SU-DHL-6 (cell line): ENCODE measurements around the gene RAPGEF4.

Experiments used
- H2AFZ ChIP-seq: fragments of 200-600 bp; sonication (generic); 2 replicates; pipeline ENCODE4 v1.6.1; 2014; ENCODE audit warnings: low read depth, mild to moderate bottlenecking, moderate library complexity, mixed read lengths, antibody characterized with exemption, low read length; ENCODE audit not compliant: severe bottlenecking
- H3F3A ChIP-seq: fragments of 200-600 bp; shearing (Covaris generic); 2 replicates; pipeline ENCODE4 v1.6.0; 2016; ENCODE audit warnings: antibody characterized with exemption, mild to moderate bottlenecking; ENCODE audit not compliant: insufficient read depth
- H3K27ac ChIP-seq: fragments of 200-600 bp; sonication (generic); 2 replicates; pipeline ENCODE4 v1.5.1; 2016; ENCODE audit warnings: low read depth, mild to moderate bottlenecking, low read length, moderate library complexity, mixed read lengths
- H3K27me3 ChIP-seq: fragments of 200-600 bp; sonication (generic), shearing (Covaris generic); 2 replicates; pipeline ENCODE4 v1.6.0; 2014; ENCODE audit warnings: mild to moderate bottlenecking, low read length
- H3K36me3 ChIP-seq: fragments of 200-600 bp; sonication (generic); 2 replicates; pipeline ENCODE4 v1.6.1; 2014; ENCODE audit warnings: mild to moderate bottlenecking, low read length, mixed read lengths
- H3K4me2 ChIP-seq: fragments of 300-600, 200-600 bp; shearing (Covaris generic), sonication (generic); 2 replicates; pipeline ENCODE4 v1.6.0; 2014; ENCODE audit warnings: low read length, low read depth, mild to moderate bottlenecking; ENCODE audit not compliant: poor library complexity, severe bottlenecking
- H3K4me3 ChIP-seq: fragments of 200-600 bp; sonication (generic); 2 replicates; pipeline ENCODE4 v1.5.1; 2014; ENCODE audit warnings: antibody characterized with exemption, low read length, mild to moderate bottlenecking, mixed read lengths; ENCODE audit not compliant: insufficient read depth, poor library complexity, severe bottlenecking
- H3K79me2 ChIP-seq: fragments of 200-600 bp; sonication (generic); 2 replicates; pipeline ENCODE4 v1.6.1; 2014; ENCODE audit warnings: mild to moderate bottlenecking, low read length, moderate library complexity; ENCODE audit not compliant: insufficient read depth
- H3K9ac ChIP-seq: fragments of 200-600 bp; sonication (generic); 2 replicates; pipeline ENCODE4 v1.7.0; 2014; ENCODE audit warnings: mild to moderate bottlenecking, low read length
- H3K9me2 ChIP-seq: fragments of 200-600 bp; sonication (generic); replicated peaks from 2 replicates; pipeline ENCODE4 v1.6.1; 2014; ENCODE audit warnings: low read length; ENCODE audit not compliant: insufficient read depth
- H3K9me3 ChIP-seq: fragments of 200-600 bp; sonication (generic); 2 replicates; pipeline ENCODE4 v1.6.1; 2014; ENCODE audit warnings: low read length, mixed read lengths; ENCODE audit not compliant: insufficient read depth
- H4K20me1 ChIP-seq: fragments of 200-600 bp; sonication (generic); 2 replicates; pipeline ENCODE4 v1.6.1; 2014; ENCODE audit warnings: low read depth, mild to moderate bottlenecking, antibody characterized with exemption, low read length, moderate library complexity, mixed read lengths
- EZH2phosphoT487 ChIP-seq: fragments of 200-600 bp; sonication (generic), shearing (Covaris generic); conservative IDR thresholded peaks from 2 replicates; pipeline ENCODE4 v1.6.1; 2018; ENCODE audit warnings: mild to moderate bottlenecking, antibody characterized with exemption, low read length, moderate library complexity, mixed read lengths
- TF ChIP-seq, protein P1 (sequence below): fragments of 200-600 bp; sonication (generic); IDR thresholded peaks from one replicate; pipeline ENCODE4 v1.5.1; 2017; ENCODE audit warnings: antibody characterized with exemption, mild to moderate bottlenecking, low read length, moderate library complexity; ENCODE audit not compliant: insufficient read depth, poor library complexity, severe bottlenecking

The RAPGEF4 gene

DNA sequence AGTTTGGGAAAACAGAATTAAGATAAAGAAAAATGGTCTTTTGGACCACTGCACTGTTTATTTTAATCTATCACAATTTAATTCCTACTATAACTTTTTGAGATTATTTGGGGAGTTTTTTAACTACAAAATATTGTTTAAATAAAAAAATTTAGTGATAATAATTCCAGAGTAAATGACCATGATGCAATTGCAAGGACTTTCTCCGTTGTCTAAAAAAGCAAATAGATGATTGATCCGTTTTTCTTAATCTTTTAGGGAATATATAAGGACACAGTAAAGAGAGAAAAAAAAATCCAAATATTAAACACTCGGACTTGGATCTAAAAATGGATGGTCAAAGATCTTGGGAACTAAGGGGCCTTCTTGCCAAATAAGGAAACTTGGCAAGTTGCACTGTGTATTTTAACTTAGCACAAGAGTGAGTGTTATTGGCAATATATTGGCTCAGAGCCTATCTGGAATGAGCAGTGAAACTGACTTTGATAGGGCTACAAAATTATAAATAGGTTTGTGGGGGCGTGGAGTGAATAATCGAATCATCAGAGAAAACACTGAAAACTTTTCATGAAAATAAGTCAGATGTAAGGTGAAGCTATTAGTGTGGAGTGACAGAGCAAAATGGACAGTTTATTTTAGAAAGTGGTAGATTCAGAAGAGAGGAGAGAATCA lies 342.0 kb downstream of the RAPGEF4 start:
- H2AFZ ChIP-seq: no peak overlapping the region
- H3K27ac ChIP-seq: no peak overlapping the region
- no peak overlapping the region for H3K4me2 ChIP-seq
- no peak overlapping the region for H3K4me3 ChIP-seq
- H4K20me1 ChIP-seq: no peaks in the 10 kb centered on the region
- H3K9me2 ChIP-seq: no peaks in the 10 kb centered on the region
- no peaks in the 10 kb centered on the region for H3K27me3 ChIP-seq
- H3K9ac ChIP-seq: no peak overlapping the region
- no peaks in the 10 kb centered on the region for H3K9me3 ChIP-seq
- TF ChIP-seq, protein P1, sequence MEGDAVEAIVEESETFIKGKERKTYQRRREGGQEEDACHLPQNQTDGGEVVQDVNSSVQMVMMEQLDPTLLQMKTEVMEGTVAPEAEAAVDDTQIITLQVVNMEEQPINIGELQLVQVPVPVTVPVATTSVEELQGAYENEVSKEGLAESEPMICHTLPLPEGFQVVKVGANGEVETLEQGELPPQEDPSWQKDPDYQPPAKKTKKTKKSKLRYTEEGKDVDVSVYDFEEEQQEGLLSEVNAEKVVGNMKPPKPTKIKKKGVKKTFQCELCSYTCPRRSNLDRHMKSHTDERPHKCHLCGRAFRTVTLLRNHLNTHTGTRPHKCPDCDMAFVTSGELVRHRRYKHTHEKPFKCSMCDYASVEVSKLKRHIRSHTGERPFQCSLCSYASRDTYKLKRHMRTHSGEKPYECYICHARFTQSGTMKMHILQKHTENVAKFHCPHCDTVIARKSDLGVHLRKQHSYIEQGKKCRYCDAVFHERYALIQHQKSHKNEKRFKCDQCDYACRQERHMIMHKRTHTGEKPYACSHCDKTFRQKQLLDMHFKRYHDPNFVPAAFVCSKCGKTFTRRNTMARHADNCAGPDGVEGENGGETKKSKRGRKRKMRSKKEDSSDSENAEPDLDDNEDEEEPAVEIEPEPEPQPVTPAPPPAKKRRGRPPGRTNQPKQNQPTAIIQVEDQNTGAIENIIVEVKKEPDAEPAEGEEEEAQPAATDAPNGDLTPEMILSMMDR: no peak
- no peak for TF ChIP-seq EZH2phosphoT487
- H3F3A ChIP-seq: no peaks in the 10 kb centered on the region
- no peaks in the 10 kb centered on the region for H3K36me3 ChIP-seq
- no peaks in the 10 kb centered on the region for H3K79me2 ChIP-seq

GRCh38 chr2:173079141-173079540 lies 343.5 kb downstream of the RAPGEF4 start:
- no peak overlapping the region for H3K4me3 ChIP-seq
- no peak overlapping the region for H3K4me2 ChIP-seq
- no peaks in the 10 kb centered on the region for H3K27me3 ChIP-seq
- H3K9ac ChIP-seq: no peak overlapping the region
- H3K36me3 ChIP-seq: no peaks in the 10 kb centered on the region
- no peaks in the 10 kb centered on the region for H3F3A ChIP-seq
- no peak overlapping the region for H3K27ac ChIP-seq
- H3K79me2 ChIP-seq: no peaks in the 10 kb centered on the region
- H4K20me1 ChIP-seq: no peaks in the 10 kb centered on the region
- H3K9me3 ChIP-seq: no peaks in the 10 kb centered on the region
- TF ChIP-seq, protein P1: no peak
- no peak for TF ChIP-seq EZH2phosphoT487
- H2AFZ ChIP-seq: no peak overlapping the region
- no peaks in the 10 kb centered on the region for H3K9me2 ChIP-seq

GRCh38 chr2:173079973-173080860 lies 344.6 kb downstream of the RAPGEF4 start:
- Histone ChIP-seq H3K27ac (no peak overlapping the region), H3K9me2 (no peaks in the 10 kb centered on the region), H3K79me2 (no peaks in the 10 kb centered on the region), H3K9ac (no peak overlapping the region), H3K4me3 (no peak overlapping the region), H3K27me3 (no peaks in the 10 kb centered on the region), H3K4me2 (no peak overlapping the region), H4K20me1 (no peaks in the 10 kb centered on the region), H2AFZ (no peak overlapping the region), H3F3A (no peaks in the 10 kb centered on the region), H3K9me3 (no peaks in the 10 kb centered on the region), H3K36me3 (no peaks in the 10 kb centered on the region)
- no peak for TF ChIP-seq EZH2phosphoT487
- TF ChIP-seq, protein P1: no peak
